Gastroesophageal sphincter (tissue), 3 donors: ENCODE measurements around the gene CLASRP.

Experiments used
- CTCF ChIP-seq, 4 experiments: fragments of 200-600 bp in 2 of 4; fragments of 450-650 bp in 2 of 4; sonication (generic) in 1 of 4; IDR thresholded peaks; one replicate each; pipeline ENCODE4 v1.5.1; 2017 to 2019; ENCODE audit warnings: antibody characterized with exemption in 4 of 4, mild to moderate bottlenecking in 2 of 4, moderate library complexity in 2 of 4
- POLR2A ChIP-seq, 2 donors: fragments of 450-650 bp; IDR thresholded peaks; one replicate each; pipeline ENCODE4 v1.6.1; 2017; ENCODE audit warnings: antibody characterized with exemption in 2 of 2, mild to moderate bottlenecking in 2 of 2, moderate library complexity in 1 of 2
- POLR2AphosphoS5 ChIP-seq: sonication (generic); formaldehyde crosslinking; IDR thresholded peaks from one replicate; pipeline ENCODE4 v1.6.1; 2017; ENCODE audit warnings: antibody characterized with exemption

- no peak for TF ChIP-seq CTCF (IDR thresholded peaks at IDR 0.05)
- no peak for TF ChIP-seq POLR2AphosphoS5
- TF ChIP-seq POLR2A (IDR thresholded peaks at IDR 0.05): no peak
Observed at GRCh38 chr19:45027371-45027770, 11.5 kb upstream of the CLASRP start.
